WI38 (cell line): Measurements from ENCODE around the gene CIRBP.
A peak's percentile ranks its signal among the peaks of the same experiment; 100 is the strongest.

Experiments used
- H3K4me3 ChIP-seq: 2 replicates; pipeline ENCODE4 v1.5.1; 2011; ENCODE audit warnings: low read depth, mild to moderate bottlenecking, control low read depth, low read length
- TF ChIP-seq, protein P1 (sequence below): IDR thresholded peaks from 2 replicates; pipeline ENCODE4 v1.5.1; 2012; ENCODE audit warnings: low read depth, mild to moderate bottlenecking, control low read depth, low read length

CIRBP gene

DNA sequence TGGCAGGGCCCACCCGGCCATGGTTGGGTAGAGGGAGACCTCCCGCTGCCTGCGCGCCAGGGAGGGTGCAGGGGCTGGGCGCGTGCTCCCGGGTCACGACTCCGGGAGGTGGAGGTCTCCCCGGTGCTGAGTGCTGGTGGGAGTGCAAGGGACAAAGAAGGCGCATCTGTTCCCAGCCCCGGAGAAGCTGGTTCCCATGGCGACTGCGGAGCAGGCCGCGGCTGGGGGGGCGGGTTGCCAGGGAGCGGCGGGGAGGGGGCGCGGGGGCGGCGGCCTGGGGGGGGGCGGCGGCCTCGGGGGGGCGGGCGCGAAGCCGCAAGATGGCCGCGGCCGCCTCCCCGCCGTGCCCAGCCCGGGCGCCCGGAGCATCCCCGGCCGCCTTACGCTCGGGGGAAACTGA lies 32.6 kb upstream of the CIRBP start:
- peak overlapping the region; percentile 76 for H3K4me3 ChIP-seq

DNA sequence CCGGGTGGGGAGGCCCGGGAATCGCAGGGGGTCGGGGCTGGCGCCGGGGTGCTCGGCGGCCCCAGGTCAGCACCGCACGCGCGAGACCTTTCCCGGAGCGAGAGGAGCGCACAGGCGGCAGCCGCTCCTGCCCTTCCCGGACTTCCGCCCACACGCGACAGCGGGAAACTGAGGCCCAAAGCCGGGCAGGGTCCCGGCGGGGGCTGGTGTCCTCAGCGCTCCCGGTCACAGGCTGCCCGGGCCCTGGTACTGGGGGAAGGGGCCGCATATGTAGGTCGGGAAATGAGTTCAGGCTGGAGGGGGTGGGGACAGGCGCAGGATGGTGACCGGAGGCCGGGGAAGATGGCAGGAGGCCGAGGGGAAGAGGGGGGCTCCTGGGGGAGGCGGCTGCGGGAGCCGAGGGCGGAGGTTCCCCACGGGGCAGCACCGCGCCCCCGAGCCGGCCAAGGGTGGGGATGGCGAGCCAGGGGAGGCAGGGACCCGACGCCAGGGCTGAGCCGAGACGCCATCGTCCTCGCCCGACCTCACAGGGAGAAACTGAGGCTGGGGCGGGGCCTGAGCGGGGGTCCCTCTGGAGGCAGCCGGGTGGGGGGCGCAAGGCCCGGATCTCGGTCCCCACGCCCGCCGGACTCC lies 32.0 kb upstream of the CIRBP start:
- H3K4me3 ChIP-seq = peak overlapping the region; percentile 76
- TF ChIP-seq, protein P1, sequence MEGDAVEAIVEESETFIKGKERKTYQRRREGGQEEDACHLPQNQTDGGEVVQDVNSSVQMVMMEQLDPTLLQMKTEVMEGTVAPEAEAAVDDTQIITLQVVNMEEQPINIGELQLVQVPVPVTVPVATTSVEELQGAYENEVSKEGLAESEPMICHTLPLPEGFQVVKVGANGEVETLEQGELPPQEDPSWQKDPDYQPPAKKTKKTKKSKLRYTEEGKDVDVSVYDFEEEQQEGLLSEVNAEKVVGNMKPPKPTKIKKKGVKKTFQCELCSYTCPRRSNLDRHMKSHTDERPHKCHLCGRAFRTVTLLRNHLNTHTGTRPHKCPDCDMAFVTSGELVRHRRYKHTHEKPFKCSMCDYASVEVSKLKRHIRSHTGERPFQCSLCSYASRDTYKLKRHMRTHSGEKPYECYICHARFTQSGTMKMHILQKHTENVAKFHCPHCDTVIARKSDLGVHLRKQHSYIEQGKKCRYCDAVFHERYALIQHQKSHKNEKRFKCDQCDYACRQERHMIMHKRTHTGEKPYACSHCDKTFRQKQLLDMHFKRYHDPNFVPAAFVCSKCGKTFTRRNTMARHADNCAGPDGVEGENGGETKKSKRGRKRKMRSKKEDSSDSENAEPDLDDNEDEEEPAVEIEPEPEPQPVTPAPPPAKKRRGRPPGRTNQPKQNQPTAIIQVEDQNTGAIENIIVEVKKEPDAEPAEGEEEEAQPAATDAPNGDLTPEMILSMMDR = no peak

More for the DNA sequence above, 32.6 kb upstream of the CIRBP start:
- TF ChIP-seq, protein P1 = no peak

DNA sequence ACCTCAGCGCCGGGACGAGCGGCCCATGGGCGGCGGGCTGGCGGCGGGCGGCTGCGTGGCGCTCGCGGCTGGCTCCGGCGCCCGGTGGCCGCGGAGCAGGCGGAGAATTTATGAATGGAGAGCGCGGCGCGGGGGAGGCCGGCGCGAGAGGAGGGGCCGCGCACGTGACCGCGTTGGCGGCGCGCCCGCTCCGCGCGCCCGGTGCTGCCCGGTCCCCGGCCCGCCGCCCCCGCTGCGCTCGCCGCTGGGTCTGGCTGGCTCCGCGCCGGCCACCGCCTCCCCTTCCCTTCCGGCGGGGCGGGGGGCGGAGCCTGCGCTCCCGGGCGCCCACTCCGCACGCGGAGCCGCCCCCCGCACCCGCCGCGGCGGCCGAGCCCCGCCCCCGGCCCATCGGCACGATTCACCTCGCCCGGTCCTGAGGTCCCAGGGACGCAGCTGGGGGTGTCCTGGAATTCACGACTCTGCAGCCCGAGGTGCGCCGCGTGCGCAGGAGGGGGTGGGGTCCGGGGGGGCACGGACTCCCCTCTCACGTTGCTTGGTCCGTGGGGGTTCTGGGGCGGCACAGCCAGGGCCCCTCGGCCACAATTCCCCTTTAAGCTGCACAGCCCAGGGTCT lies 31.3 kb upstream of the CIRBP start, which contains the start of gene CBARP:
CBARP (minus strand) TSS at position 252 of the 615 bp plus-strand sequence. CDS start 1,905 bp downstream, outside the sequence.
- peak within 1 kb of the TSS; percentile 76 for H3K4me3 ChIP-seq
- TF ChIP-seq, protein P1 = no peak

DNA sequence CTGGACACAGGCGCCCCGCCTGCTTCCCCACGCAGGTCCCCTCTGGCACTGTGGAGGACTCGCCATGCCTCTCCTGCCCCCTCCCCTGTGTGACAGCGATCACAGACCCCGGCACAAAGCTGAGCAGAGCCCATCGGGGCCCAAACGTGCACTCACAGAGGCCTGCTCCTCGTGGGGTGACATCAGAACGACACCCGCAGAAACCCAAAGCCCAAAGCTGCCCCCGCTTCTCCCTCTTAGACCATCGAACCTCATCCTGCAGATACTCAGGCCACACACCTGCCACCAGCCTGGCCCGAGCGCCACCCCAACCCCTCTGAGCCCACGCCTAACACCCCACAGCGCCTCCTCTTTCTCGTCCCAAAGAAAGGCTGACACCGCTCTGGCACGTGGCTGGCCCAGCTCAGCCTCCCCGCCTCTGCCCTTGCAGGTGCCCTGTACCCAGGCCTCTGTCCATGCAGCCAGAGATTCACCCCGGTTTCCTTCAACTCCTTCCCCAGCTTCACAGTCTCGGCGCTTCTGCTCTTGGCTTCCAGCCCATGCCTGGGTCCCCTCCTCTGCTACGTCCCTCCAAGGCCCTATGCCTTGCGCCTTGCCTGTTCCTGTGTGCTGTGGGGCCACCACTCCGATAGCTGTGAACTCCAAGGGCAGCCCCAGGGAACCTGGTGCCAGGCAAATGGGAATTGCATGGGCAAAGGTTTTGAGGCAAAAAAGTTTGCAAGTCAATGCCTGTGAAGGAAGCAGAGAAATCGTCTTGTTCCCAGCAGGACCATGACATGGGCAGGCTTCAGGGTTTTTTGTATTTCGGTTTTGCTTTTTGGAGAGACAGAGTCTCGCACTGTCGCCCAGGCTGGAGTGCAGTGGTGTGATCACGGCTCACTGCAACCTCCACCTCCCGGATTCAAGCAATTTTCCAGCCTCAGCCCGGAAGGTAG lies 30.5 kb upstream of the CIRBP start:
- H3K4me3 ChIP-seq = peak overlapping the region; percentile 45
- TF ChIP-seq, protein P1 = no peak

DNA sequence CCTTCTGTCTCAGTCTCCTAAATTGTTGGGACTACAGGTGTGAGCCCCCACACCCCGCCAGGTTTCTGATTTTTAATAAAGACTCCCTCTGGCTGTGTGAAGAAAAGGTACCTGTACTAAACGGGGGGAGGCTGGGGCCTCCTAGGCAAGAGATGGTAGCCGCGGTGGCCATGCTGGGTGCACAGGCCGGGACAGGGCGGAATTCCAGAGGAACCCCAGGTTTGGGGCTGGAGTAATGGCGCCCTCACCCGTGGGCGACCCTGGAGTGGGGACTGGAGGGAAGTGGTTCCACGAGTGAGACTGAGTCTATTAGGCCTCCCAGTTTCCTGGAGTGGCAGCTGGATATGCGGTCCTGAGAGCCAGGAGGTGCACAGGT lies 29.7 kb upstream of the CIRBP start:
- H3K4me3 ChIP-seq = no peak overlapping the region
- TF ChIP-seq, protein P1 = no peak

DNA sequence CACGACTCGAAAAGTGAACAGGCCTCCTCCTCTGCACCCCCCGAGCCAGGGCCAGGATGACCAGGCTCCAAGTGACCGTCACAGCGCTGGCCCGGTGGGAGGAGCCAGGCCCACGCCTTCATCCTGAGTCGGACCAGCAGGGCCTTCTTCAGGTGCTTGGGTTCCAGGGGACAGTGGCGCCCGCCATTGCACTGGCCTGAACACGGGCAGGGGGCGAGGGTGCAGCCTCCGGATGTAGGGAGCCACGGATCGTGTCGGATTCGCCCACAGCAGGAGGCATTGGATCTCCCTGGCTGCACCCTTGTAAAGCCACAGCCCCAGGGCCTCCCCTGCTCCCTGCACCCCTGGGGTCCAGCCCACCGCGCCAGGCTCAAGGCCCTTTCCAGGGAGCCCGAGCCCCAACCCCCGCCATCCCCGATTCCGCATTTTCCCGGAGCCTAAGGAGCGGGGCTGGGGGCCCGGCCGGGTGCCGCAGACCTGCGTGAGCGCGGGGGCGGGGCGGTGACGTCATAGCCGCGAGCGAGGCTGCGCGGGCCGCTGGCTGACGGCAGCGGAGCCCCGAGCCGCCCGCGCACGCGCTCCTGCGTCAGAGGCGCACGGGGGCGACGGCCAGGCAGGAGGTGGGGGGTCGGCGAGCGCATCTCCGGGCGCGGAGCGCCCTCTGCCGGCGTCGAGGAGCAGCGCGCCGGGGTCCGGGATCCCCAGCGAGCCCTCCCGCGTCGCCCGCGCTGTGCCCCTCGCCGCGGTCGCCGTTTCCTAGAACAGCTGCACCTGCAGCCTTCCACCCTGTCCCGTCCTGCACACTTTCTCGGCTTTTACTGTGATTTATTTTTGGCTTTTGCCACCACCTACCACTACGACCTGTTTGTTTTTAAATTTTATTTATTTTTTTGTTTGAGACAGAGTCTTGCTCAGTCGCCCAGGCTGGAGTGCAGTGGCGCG lies 29.1 kb upstream of the CIRBP start:
- TF ChIP-seq, protein P1 = peak; percentile 63
- H3K4me3 ChIP-seq = peak overlapping the region; percentile 45
